Ectodermal cell (in vitro differentiated cells): Measurements from ENCODE around the gene CYTH3.
"Not testable (repeated sequence)": the region's sequence is repeated elsewhere in the genome, so short reads cannot be mapped to it uniquely, and the experiment has no call there.

Experiments
- H3K27ac ChIP-seq: 2 replicates; pipeline ENCODE4 v1.7.0; 2013; ENCODE audit warnings: mild to moderate bottlenecking, low read depth, low read length; ENCODE audit not compliant: insufficient read depth, poor library complexity, severe bottlenecking
- H3K27me3 ChIP-seq: 2 replicates; pipeline ENCODE4 v1.7.0; 2013; ENCODE audit warnings: mild to moderate bottlenecking, low read length; ENCODE audit not compliant: insufficient read depth, control insufficient read depth, poor library complexity, severe bottlenecking
- H3K36me3 ChIP-seq: one replicate; pipeline ENCODE4 v1.7.0; 2013; ENCODE audit warnings: low read length; ENCODE audit not compliant: control insufficient read depth, insufficient read depth
- H3K4me1 ChIP-seq: one replicate; pipeline ENCODE4 v1.7.0; 2013; ENCODE audit warnings: low read length; ENCODE audit not compliant: control insufficient read depth, insufficient read depth
- H3K4me3 ChIP-seq: 2 replicates; pipeline ENCODE4 v1.7.0; 2013; ENCODE audit warnings: low read depth, low read length, control low read depth; ENCODE audit not compliant: insufficient read depth
- H3K9me3 ChIP-seq: 2 replicates; pipeline ENCODE4 v1.7.0; 2013; ENCODE audit warnings: mild to moderate bottlenecking, low read length, moderate library complexity; ENCODE audit not compliant: control insufficient read depth
- WGBS, 2 experiments: methylation state at CpG; one replicate each; pipeline ENCODE4 v1.1.7; 2013; ENCODE audit warnings: missing lambda C conversion rate in 2 of 2; 5-methylcytosine and 5-hydroxymethylcytosine counted together

Gene CYTH3

DNA sequence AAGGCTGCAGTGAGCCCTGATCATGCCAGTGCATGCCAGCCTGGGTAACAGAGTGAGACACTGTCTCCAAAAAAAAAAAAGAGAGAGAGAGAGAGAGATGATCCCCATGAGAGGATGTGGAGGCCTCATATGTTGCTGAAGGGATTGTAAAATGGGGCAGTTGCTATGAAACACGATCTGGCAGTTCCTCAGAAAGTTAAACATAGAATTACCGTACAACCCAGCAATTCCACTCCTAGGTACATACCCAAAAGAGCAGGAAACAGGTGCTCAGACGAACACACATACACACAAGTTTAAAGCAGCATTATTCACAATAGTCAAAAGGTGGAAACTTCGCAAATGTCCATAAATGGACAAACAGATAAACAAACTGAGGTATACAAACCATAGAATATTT is 27.4 kb upstream of the CYTH3 start:
- H3K27ac ChIP-seq, result no peak overlapping the region
- 92 to 97% methylated on average over 4 of the region's 4 CpGs for WGBS, 2 experiments

GRCh38 chr7:6294839-6295238 is 22.4 kb upstream of the CYTH3 start:
- no peaks in the 10 kb centered on the region for H3K27me3 ChIP-seq
- H3K4me1 ChIP-seq, result no peaks in the 10 kb centered on the region
- no peaks in the 10 kb centered on the region for H3K36me3 ChIP-seq
- no peak overlapping the region for H3K27ac ChIP-seq
- WGBS, 2 experiments, result 87 to 91% methylated on average over 6 of the region's 6 CpGs
- H3K9me3 ChIP-seq, result no peaks in the 10 kb centered on the region
- H3K4me3 ChIP-seq, result no peak overlapping the region

More for the DNA sequence above, 27.4 kb upstream of the CYTH3 start:
- no peak overlapping the region for H3K4me3 ChIP-seq
- H3K4me1 ChIP-seq, result no peaks in the 10 kb centered on the region
- no peaks in the 10 kb centered on the region for H3K36me3 ChIP-seq
- H3K9me3 ChIP-seq, result no peaks in the 10 kb centered on the region
- no peaks in the 10 kb centered on the region for H3K27me3 ChIP-seq

DNA sequence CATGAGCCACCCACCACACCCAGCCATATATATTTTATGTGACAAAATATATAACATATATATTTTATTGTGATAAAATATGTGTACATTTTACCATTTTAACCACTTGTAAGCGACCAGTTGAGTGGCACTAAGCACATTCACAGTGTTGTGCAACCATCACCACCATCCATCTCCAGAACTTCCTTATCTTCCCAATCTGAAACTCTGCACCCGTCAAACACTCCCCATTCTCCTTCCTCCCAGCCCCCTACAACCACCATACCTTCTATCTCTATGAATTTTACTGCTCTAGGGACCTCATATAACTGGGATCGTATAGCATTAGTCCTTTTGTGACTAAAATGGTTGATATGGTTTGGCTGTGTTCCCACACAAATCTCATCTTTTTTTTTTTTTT is 20.8 kb upstream of the CYTH3 start:
- H3K27me3 ChIP-seq, result no peaks in the 10 kb centered on the region
- H3K4me1 ChIP-seq, result no peaks in the 10 kb centered on the region
- 90 to 93% methylated on average over 3 of the region's 3 CpGs for WGBS, 2 experiments
- no peaks in the 10 kb centered on the region for H3K36me3 ChIP-seq
- H3K4me3 ChIP-seq, result no peak overlapping the region
- no peak overlapping the region for H3K27ac ChIP-seq
- no peaks in the 10 kb centered on the region for H3K9me3 ChIP-seq

- H3K4me3 ChIP-seq, H3K27ac ChIP-seq, H3K36me3 ChIP-seq, H3K4me1 ChIP-seq, H3K27me3 ChIP-seq, H3K9me3 ChIP-seq: not testable (repeated sequence)
- WGBS, 2 experiments, result 89 to 90% methylated on average over 12 of the region's 12 CpGs
Measured at GRCh38 chr7:6291941-6292340, 19.5 kb upstream of the CYTH3 start.

GRCh38 chr7:6291531-6291930 is 19.1 kb upstream of the CYTH3 start:
- Histone ChIP-seq H3K9me3 (no peaks in the 10 kb centered on the region), H3K27ac (no peak overlapping the region), H3K4me1 (no peaks in the 10 kb centered on the region), H3K36me3 (no peaks in the 10 kb centered on the region), H3K4me3 (no peak overlapping the region), H3K27me3 (no peaks in the 10 kb centered on the region)
- 90 to 92% methylated on average over 5 of the region's 5 CpGs for WGBS, 2 experiments

DNA sequence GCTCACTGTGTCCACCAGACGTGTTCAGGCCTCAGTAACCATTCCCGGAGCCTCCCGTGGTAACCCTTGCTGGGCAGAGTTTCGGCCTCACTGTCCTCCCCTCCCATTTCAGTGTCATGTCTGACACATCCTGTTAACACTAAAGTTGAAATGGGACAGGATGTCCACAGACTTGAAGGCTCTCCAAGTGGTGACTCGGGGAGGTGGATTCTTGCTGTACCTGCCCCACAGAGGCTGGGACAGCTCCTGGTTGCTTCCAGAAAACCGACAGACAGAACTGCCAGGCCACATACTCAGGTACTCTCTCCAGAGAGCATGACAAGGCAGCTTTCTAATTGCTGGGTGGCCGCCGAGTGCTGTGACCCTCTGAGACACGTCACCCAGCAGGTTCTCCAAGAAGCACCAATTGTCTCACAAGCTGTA is 17.9 kb upstream of the CYTH3 start:
- Histone ChIP-seq H3K27me3 (no peaks in the 10 kb centered on the region), H3K4me1 (no peaks in the 10 kb centered on the region), H3K27ac (no peak overlapping the region), H3K9me3 (no peaks in the 10 kb centered on the region), H3K4me3 (no peak overlapping the region), H3K36me3 (no peaks in the 10 kb centered on the region)
- 83 to 89% methylated on average over 9 of the region's 9 CpGs for WGBS, 2 experiments

DNA sequence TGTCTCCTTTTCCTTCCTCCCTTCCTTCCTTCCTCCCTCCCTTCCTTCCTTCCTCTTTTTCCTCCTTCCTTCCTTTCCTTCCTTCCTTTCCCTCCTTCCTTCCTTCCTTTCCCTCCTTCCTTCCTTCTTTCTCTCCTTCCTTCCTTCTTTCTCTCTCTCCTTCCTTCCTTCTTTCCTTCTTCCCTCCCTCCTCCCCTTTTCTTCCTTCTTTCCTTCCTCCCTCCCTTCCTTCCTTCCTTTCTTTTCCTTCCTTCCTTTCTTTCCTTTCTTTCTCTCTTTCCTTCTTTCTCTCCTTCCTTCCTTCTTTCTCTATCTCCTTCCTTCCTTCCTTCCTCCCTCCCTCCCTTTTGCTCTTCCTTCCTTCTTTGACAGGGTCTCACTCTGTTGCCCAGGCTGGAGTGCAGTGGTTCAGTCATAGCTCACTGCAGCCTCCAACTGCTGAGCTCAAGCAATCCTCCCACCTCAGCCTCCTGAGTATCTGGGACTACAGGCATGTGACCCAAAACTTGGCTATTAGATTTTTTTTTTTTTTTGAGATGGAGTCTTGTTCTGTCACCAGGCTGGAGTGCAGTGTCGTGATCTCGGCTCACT is 15.9 kb upstream of the CYTH3 start:
- Histone ChIP-seq H3K27me3 (no peaks in the 10 kb centered on the region), H3K36me3 (no peaks in the 10 kb centered on the region), H3K4me3 (no peak overlapping the region), H3K4me1 (no peaks in the 10 kb centered on the region), H3K27ac (no peak overlapping the region), H3K9me3 (no peaks in the 10 kb centered on the region)
- 91 to 94% methylated on average over 2 of the region's 2 CpGs for WGBS, 2 experiments

DNA sequence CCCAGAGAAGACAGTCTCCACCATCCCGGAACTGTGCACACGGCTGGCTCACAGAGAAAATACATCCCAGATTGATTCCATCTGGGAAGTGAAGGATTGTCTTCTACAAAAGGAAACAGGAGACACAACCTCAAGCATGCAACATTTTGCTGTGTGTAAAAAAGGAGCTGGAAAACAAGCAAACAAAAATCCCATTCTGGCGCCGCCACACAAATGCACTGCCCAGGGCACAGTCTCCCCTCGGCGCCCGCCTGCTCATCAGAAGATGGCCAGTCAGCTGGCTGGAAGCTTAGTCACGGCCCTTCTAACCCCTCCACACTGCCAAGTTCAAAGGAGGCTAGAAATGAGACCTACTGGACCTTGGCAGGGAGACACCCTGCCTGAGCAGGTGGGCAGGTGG is 14.1 kb upstream of the CYTH3 start:
- no peaks in the 10 kb centered on the region for H3K36me3 ChIP-seq
- H3K4me3 ChIP-seq, result no peak overlapping the region
- no peak overlapping the region for H3K27ac ChIP-seq
- H3K27me3 ChIP-seq, result no peaks in the 10 kb centered on the region
- H3K4me1 ChIP-seq, result no peaks in the 10 kb centered on the region
- WGBS, 2 experiments, result 91 to 94% methylated on average over 8 of the region's 8 CpGs
- no peaks in the 10 kb centered on the region for H3K9me3 ChIP-seq

GRCh38 chr7:6284461-6285360 is 12.3 kb upstream of the CYTH3 start:
- Histone ChIP-seq H3K27me3 (no peaks in the 10 kb centered on the region), H3K36me3 (no peaks in the 10 kb centered on the region), H3K4me1 (no peaks in the 10 kb centered on the region), H3K4me3 (no peak overlapping the region), H3K9me3 (no peaks in the 10 kb centered on the region), H3K27ac (no peak overlapping the region)
- 93% methylated on average over 20 of the region's 20 CpGs for WGBS, 2 experiments

DNA sequence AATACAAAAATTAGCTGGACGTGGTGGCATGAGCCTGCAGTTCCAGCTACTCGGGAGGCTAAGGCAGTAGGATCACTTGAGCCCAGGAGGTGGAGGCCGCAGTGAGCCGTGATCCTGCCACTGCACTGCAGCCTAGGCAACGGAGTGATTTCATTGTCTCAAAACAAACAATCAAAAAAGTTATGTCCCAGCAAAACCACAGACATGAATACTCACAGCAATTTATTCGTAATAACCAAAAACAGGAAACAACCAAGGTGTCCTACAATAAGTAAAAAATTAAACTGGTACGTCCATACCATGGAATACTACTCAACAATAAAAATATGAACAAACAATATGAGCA is 11.6 kb upstream of the CYTH3 start:
- WGBS, 2 experiments, result 91 to 92% methylated on average over 7 of the region's 7 CpGs
- no peak overlapping the region for H3K27ac ChIP-seq

More for the DNA sequence above, 11.6 kb upstream of the CYTH3 start:
- Histone ChIP-seq H3K27me3 (no peaks in the 10 kb centered on the region), H3K4me1 (no peaks in the 10 kb centered on the region), H3K9me3 (no peaks in the 10 kb centered on the region), H3K4me3 (no peak overlapping the region), H3K36me3 (no peaks in the 10 kb centered on the region)
